CD14-positive monocyte (primary cell): ENCODE measurements around the gene GNPTAB. TPM values are rescaled to one million over a fixed set of nuclear protein-coding genes. Genes with fewer than 3 reads are reported as not detected.

ENCODE experiments used
- DNase-seq, 3 donors: peaks; one replicate each; pipeline ENCODE4 v3.0.0-alpha.2; 2011 to 2022
- H2AFZ ChIP-seq: 2 replicates; pipeline ENCODE4 v1.6.0; 2012; ENCODE audit warnings: mild to moderate bottlenecking, low read depth, low read length, inconsistent platforms; ENCODE audit not compliant: insufficient read depth, poor library complexity, severe bottlenecking
- H3K27ac ChIP-seq, 2 donors: 1 replicate in 1 of 2; 2 replicates in 1 of 2; pipeline ENCODE4 v1.5.1; 2012 to 2013; ENCODE audit warnings: low read length in 2 of 2, control low read depth in 1 of 2, inconsistent platforms in 1 of 2, low read depth in 1 of 2, mild to moderate bottlenecking in 1 of 2
- H3K27me3 ChIP-seq, 2 donors: one replicate each; pipeline versions ENCODE4 v1.6.0 to v1.6.1; 2011 to 2013; ENCODE audit warnings: low read length in 2 of 2; ENCODE audit not compliant: control insufficient read depth in 2 of 2, insufficient read depth in 2 of 2
- H3K36me3 ChIP-seq, 2 donors: replicated peaks in 1 of 2; 1 replicate in 1 of 2; 2 replicates in 1 of 2; pipeline versions ENCODE4 v1.5.1 to v1.6.1; 2012 to 2013; ENCODE audit warnings: low read length in 2 of 2, control low read depth in 1 of 2, inconsistent platforms in 1 of 2, mild to moderate bottlenecking in 1 of 2; ENCODE audit not compliant: insufficient read depth in 2 of 2, control insufficient read depth in 1 of 2
- H3K4me1 ChIP-seq, 2 donors: 1 replicate in 1 of 2; 2 replicates in 1 of 2; pipeline versions ENCODE4 v1.5.1 to v1.6.1; 2012 to 2013; ENCODE audit warnings: low read length in 2 of 2, control low read depth in 1 of 2, inconsistent platforms in 1 of 2, mild to moderate bottlenecking in 1 of 2, moderate library complexity in 1 of 2; ENCODE audit not compliant: insufficient read depth in 2 of 2, control insufficient read depth in 1 of 2
- H3K4me2 ChIP-seq: replicated peaks from 2 replicates; pipeline ENCODE3; 2012; ENCODE audit warnings: low read length, moderate library complexity, mild to moderate bottlenecking; ENCODE audit not compliant: poor library complexity, severe bottlenecking; ENCODE audit errors: extremely low read depth
- H3K4me3 ChIP-seq, 3 experiments: fragments of 200-600 bp in 1 of 3; sonication (generic) in 1 of 3; replicated peaks in 1 of 3; 1 replicate in 2 of 3; 2 replicates in 1 of 3; pipeline ENCODE4 v1.5.1; 2011 to 2013; ENCODE audit warnings: low read length in 3 of 3, mild to moderate bottlenecking in 3 of 3, control low read depth in 2 of 3, low read depth in 2 of 3, inconsistent platforms in 1 of 3, moderate library complexity in 1 of 3
- H3K79me2 ChIP-seq: 2 replicates; pipeline ENCODE4 v1.6.0; 2012; ENCODE audit warnings: mild to moderate bottlenecking, control low read depth, inconsistent platforms, low read length, moderate library complexity; ENCODE audit not compliant: insufficient read depth
- H3K9ac ChIP-seq: 2 replicates; pipeline ENCODE4 v1.6.0; 2017; ENCODE audit warnings: low read length, mild to moderate bottlenecking; ENCODE audit not compliant: insufficient read depth, poor library complexity, severe bottlenecking
- H3K9me3 ChIP-seq, 2 donors: replicated peaks in 1 of 2; 1 replicate in 1 of 2; 2 replicates in 1 of 2; pipeline versions ENCODE4 v1.5.1 to v1.6.1; 2012 to 2013; ENCODE audit warnings: low read length in 2 of 2, control low read depth in 1 of 2; ENCODE audit not compliant: control insufficient read depth in 1 of 2, insufficient read depth in 1 of 2
- H4K20me1 ChIP-seq: 2 replicates; pipeline ENCODE4 v1.6.0; 2012; ENCODE audit warnings: mild to moderate bottlenecking, low read length, control low read depth, moderate library complexity; ENCODE audit not compliant: insufficient read depth
- H3K27ac Mint-ChIP-seq, 7 donors: one replicate each; pipeline ENCODE4 v1.8.0; 2020; ENCODE audit warnings: mild to moderate bottlenecking in 7 of 7, mixed read lengths in 7 of 7, moderate library complexity in 6 of 7, inconsistent platforms in 2 of 7
- H3K27me3 Mint-ChIP-seq, 3 donors: one replicate each; pipeline ENCODE4 v1.8.0; 2021 to 2022; ENCODE audit warnings: low read depth in 3 of 3, mild to moderate bottlenecking in 3 of 3, mixed read lengths in 3 of 3, moderate library complexity in 3 of 3, inconsistent platforms in 1 of 3
- H3K36me3 Mint-ChIP-seq, 2 donors: one replicate each; pipeline ENCODE4 v1.8.0; 2020; ENCODE audit warnings: mixed read lengths in 2 of 2, inconsistent platforms in 1 of 2, mild to moderate bottlenecking in 1 of 2
- H3K4me1 Mint-ChIP-seq: one replicate; pipeline ENCODE4 v1.8.0; 2020; ENCODE audit warnings: mild to moderate bottlenecking, mixed read lengths
- H3K4me3 Mint-ChIP-seq, 2 donors: one replicate each; pipeline ENCODE4 v1.8.0; 2020; ENCODE audit warnings: mild to moderate bottlenecking in 2 of 2, mixed read lengths in 2 of 2, moderate library complexity in 1 of 2
- H3K9me3 Mint-ChIP-seq, 7 donors: one replicate each; pipeline ENCODE4 v1.8.0; 2020 to 2022; ENCODE audit warnings: mixed read lengths in 7 of 7, mild to moderate bottlenecking in 6 of 7, moderate library complexity in 6 of 7, inconsistent platforms in 2 of 7
- WGBS: methylation state at CpG from one replicate; pipeline ENCODE4 v1.1.5; 2013; ENCODE audit warnings: missing lambda C conversion rate; ENCODE audit not compliant: insufficient coverage; 5-methylcytosine and 5-hydroxymethylcytosine counted together
- intact Hi-C, 2 donors: fragments of 100-400 bp; cut with micrococcal nuclease; formaldehyde crosslinking; loops; one replicate each; pipeline versions ENCODE4 v1.15.0 to v1.15.1; 2023
- polyA plus RNA-seq, 3 donors: library from polyadenylated mRNA; depleted of rRNA in 1 of 3; unstranded in 2 of 3; stranded (reverse) in 1 of 3; fragments of 300-500 nt in 2 of 3; fragments of >200 nt in 1 of 3; fragmentation: Illumina TruSeq in 2 of 3; gene quantifications; 1 replicate in 2 of 3; 2 replicates in 1 of 3; pipeline ENCODE4 v1.2.3, GENCODE V29; 2012 to 2021
- TF ChIP-seq, protein P1 (sequence below): fragments of 200-600 bp; IDR thresholded peaks from one replicate; pipeline ENCODE4 v1.8.0; 2022; ENCODE audit warnings: antibody characterized with exemption, mild to moderate bottlenecking

GNPTAB gene
- polyA plus RNA-seq, 3 donors = 14.4 to 29.1 (median 24.1) TPM

- Histone ChIP-seq H3K4me1 (no peaks in the 10 kb centered on the region), H2AFZ (no peak overlapping the region), H3K4me2 (no peak overlapping the region), H3K9ac (no peak overlapping the region), H3K27me3 (no peaks in the 10 kb centered on the region), H3K9me3 (no peaks in the 10 kb centered on the region), H4K20me1 (no peaks in the 10 kb centered on the region), H3K36me3 (peaks cover 66 to 86% of the 10 kb centered on the region in 2 donors), H3K79me2 (no peaks in the 10 kb centered on the region), H3K27ac (no peak overlapping the region), H3K4me3 (no peak overlapping the region)
- no peak for DNase-seq
- Mint-ChIP-seq H3K36me3 (peaks cover 54 to 65% of the 10 kb centered on the region in 2 donors), H3K27ac (peak overlapping the region in 1 of 7 donors; percentile 46), H3K9me3 (peaks cover 0 to 4% (median 0%) of the 10 kb centered on the region in 7 donors), H3K27me3 (peaks cover 0 to 1% (median 0%) of the 10 kb centered on the region in 3 donors), H3K4me3 (no peak overlapping the region), H3K4me1 (no peaks in the 10 kb centered on the region)
- TF ChIP-seq, protein P1, sequence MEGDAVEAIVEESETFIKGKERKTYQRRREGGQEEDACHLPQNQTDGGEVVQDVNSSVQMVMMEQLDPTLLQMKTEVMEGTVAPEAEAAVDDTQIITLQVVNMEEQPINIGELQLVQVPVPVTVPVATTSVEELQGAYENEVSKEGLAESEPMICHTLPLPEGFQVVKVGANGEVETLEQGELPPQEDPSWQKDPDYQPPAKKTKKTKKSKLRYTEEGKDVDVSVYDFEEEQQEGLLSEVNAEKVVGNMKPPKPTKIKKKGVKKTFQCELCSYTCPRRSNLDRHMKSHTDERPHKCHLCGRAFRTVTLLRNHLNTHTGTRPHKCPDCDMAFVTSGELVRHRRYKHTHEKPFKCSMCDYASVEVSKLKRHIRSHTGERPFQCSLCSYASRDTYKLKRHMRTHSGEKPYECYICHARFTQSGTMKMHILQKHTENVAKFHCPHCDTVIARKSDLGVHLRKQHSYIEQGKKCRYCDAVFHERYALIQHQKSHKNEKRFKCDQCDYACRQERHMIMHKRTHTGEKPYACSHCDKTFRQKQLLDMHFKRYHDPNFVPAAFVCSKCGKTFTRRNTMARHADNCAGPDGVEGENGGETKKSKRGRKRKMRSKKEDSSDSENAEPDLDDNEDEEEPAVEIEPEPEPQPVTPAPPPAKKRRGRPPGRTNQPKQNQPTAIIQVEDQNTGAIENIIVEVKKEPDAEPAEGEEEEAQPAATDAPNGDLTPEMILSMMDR = no peak
- 100% methylated on average over 1 of the region's 2 CpGs for WGBS
- intact Hi-C loops = no loop called here
Observed at GRCh38 chr12:101733166-101733565, 97.6 kb downstream of the GNPTAB start.

DNA sequence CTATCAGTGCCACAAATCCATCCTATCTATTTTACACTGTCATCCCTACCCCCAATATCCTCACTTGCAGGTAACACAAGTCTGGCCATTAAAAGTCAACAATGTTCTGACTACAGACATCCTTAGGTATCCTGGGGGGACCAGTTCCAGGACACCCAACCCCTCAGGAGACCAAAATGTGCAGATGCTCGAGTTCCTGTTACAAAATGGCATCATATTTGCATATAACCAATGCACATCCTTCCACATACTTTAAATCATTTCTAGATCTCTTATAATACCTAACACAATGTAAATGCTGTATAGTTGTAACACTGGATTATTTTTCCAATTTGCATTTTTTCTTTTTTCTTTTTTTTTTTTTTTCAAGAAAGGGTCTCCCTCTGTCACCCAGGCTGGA, 98.4 kb downstream of the GNPTAB start:
- Histone ChIP-seq H3K4me3 (no peak overlapping the region), H3K79me2 (no peaks in the 10 kb centered on the region), H3K27ac (no peak overlapping the region), H2AFZ (no peak overlapping the region), H4K20me1 (no peaks in the 10 kb centered on the region), H3K4me2 (no peak overlapping the region), H3K9me3 (no peaks in the 10 kb centered on the region), H3K36me3 (peaks cover 64 to 86% of the 10 kb centered on the region in 2 donors), H3K27me3 (no peaks in the 10 kb centered on the region), H3K4me1 (no peaks in the 10 kb centered on the region), H3K9ac (no peak overlapping the region)
- WGBS = no CpG with 5 or more reads among the region's 1 CpG
- no peak for DNase-seq
- TF ChIP-seq, protein P1 = no peak
- no peaks in the 10 kb centered on the region for H3K4me1 Mint-ChIP-seq
- H3K36me3 Mint-ChIP-seq = peaks cover 49 to 60% of the 10 kb centered on the region in 2 donors
- H3K4me3 Mint-ChIP-seq = no peak overlapping the region
- H3K27me3 Mint-ChIP-seq = peaks cover 0 to 1% (median 0%) of the 10 kb centered on the region in 3 donors
- intact Hi-C loops = no loop called here
- H3K9me3 Mint-ChIP-seq = no peaks in the 10 kb centered on the region
- no peak overlapping the region for H3K27ac Mint-ChIP-seq
